ENCODE measurements around the gene PVALEF.

The PVALEF gene

DNA sequence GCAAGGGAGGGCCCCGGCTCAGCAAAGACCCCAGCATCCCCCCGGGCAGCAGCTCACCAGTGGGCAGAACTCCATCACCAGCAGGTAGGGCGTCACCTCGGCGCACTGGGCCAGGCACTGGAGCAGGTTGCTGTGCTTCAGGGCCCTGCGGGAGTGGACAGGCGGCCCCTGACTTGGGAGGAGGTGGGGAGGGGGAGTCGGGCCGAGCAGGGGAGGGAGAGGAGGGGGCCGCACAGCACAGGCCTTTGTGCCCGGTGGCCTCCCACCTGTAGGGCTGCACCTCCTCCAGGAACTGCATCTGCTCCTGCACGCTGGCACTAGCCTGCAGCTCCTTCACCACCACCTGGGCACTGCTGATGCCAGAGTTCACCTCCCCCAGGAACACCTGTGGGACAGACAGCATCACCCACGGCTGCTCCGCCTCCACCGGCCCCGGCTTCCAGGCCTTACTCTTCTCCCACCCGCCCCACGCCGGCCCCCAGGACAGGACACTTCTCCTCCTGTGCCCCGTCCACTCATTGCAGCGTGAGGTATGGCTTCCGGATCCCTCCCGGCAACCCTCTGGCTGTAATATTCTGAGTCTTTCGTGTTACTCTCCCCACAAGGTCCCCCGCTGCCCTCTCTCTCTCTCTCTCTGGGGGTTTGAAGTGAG lies 37.7 kb upstream of the PVALEF start:
- no peak for DNase-seq (ENCODE audit: low read depth)
- no peak overlapping the region for H3K4me3 ChIP-seq (ENCODE audit: low read depth, low read length)

DNA sequence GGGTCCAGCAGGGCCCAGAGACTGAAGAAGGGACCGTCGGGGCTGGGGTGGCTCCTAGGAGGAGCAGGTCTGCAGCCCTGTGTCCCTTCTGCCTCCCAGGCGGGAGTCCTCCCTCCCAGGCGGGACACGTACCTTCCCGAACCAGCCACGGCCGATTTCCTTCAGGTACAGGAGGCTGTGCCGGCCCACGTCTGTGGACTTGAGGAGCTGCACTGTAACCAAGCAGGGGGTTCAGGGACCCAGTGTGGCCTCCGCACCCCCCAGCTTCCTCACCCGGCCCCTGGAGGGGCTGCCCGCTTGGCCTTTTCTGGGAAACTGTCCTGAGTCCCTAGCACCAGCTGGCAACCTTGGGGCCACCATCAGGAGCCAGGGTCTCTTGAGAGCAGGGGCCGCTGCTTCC lies 37.0 kb upstream of the PVALEF start:
- no peak for DNase-seq (ENCODE audit: low read depth)
- no peak overlapping the region for H3K4me3 ChIP-seq (ENCODE audit: low read depth, low read length)

- no peak for DNase-seq (ENCODE audit: low read depth)
- H3K4me3 ChIP-seq (ENCODE audit: low read depth, low read length) = no peak overlapping the region
Measured at GRCh38 chr17:81128774-81129173, 36.5 kb upstream of the PVALEF start.

- no peak overlapping the region for H3K4me3 ChIP-seq (ENCODE audit: low read depth, low read length)
- no peak for DNase-seq (ENCODE audit: low read depth)
Measured at GRCh38 chr17:81129289-81129688, 36.0 kb upstream of the PVALEF start.

DNA sequence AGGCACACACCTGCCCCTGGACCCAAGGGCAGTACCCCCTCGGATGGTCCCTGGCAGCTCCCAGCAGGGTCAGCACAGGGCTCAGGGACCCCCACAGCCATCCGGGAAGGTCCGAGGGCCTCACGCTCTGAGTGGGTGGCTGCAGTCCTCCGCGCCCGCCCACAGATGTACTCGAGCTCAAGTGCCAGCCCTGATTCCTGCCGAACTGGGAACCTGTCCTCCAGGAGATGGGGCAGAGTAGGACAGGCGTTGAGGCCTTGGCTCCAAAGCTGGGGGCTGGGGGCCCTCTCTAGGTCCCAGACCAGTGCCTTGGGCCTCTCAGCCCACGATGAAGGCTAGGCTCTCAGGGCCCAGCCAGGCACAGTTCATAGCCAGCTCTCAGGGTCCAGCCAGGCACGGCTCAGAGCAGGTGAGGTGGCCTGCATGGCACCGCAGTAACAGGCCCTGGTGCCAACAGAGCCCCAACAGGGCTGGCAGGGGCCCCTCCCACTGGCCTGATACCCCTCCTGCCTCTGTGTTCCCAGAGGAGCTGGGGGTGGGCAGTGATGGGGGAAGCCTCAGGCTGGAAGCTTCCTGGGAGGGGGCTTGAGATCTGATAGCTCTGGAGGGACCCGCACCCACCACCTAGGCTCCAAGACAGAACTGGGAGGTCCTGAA lies 35.5 kb upstream of the PVALEF start:
- no peak for DNase-seq (ENCODE audit: low read depth)
- no peak overlapping the region for H3K4me3 ChIP-seq (ENCODE audit: low read depth, low read length)

DNA sequence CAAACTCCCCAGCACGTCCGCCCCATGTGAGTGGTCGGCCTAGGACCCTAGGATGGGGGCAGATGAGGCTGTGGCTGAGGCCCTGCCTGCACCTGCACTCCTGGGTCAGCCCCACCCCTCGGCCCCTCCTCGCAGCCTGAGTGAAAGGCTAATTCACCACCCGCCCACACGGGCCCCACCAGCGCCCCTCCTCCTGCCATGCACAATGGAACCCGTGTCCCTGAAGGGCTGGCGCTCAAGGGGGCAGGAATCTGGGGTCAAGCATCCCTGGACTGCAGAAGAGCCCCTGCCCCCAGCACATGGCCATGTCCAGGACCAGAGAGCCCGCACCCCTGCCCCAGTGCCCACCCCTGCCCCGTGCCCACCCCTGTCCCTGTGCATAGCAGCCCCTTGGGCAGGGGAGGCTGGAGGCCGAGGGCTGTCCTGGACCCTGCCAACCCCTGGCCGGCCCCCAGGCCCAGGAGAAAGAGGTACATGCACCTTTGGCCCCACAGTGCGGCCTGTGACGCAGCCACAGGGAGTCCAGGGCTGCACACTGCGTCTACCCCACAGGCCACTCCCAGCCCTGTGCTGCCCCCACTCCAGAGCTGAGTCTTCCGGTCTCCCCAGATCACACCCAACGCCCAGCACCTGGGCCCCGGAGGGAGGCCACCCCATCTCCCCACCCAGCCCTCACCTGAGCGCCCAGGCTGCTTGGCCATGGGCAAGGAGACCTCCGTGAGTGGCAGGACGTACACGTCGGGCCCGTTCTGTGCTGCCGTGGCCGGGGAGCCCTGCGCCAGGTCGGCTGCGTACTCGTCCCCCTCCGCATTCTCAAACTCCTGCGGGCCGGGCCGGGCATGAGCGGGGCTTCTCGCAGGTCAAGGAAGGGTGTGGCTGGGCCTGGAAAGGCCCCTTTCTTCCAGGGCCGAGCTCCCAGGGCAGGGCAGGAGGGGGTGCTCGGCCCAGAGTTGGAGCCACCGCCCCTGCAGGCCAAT lies 34.6 kb upstream of the PVALEF start:
- no peak overlapping the region for H3K4me3 ChIP-seq (ENCODE audit: low read depth, low read length)
- DNase-seq (ENCODE audit: low read depth) = no peak

DNA sequence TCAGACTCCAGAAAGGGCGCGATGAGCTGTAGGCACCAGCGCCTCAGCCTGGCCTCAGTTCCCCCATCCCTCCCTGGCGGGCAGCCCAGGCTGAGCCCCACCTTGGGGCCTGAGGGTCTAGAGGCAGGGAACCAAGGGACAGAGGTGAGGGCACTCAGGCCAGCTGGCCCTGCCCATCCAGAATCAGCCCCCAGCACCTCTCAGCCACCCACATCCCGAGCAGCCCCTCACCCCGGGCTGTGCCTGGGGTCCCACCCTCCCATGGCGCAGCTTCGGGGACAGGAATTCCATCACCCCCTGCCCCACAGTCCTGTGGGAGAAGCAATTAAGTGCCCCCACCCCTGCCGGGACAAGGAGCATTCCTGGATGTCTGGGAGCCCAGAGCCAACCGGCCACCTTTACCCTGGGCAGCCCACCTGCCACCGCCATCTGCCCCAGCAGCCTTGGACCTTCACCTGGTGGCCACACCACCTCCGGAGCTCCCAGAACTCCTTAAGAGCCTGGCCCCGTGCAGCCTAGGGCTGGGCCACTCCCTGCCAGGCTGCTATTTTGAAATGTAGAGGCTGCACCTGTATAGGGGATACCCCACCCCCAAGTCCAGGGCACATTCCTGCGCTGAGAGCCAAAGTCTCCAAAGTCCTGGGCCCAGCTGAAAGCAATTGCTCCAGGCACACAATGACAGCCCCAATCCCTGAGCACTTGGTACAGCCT lies 33.7 kb upstream of the PVALEF start:
- no peak overlapping the region for H3K4me3 ChIP-seq (ENCODE audit: low read depth, low read length)
- DNase-seq (ENCODE audit: low read depth) = no peak

DNA sequence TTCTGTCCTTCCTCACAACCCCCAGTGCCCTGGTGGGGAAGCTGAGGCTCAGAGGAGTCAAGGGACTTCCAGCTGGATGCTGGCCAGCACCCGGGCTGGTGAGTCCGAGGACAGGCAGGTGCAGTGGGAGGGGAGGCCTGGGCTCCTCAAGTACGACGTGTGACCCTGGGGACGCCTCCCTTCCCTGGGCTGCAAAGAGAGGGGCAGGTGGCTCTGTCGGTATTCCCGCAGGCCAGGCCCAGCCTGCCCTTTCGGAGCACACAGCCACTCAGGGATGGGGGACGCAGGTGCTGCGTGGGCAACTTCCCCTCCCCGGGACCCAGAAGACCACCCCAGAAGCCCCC lies 33.1 kb upstream of the PVALEF start:
- DNase-seq (ENCODE audit: low read depth) = no peak
- no peak overlapping the region for H3K4me3 ChIP-seq (ENCODE audit: low read depth, low read length)

DNA sequence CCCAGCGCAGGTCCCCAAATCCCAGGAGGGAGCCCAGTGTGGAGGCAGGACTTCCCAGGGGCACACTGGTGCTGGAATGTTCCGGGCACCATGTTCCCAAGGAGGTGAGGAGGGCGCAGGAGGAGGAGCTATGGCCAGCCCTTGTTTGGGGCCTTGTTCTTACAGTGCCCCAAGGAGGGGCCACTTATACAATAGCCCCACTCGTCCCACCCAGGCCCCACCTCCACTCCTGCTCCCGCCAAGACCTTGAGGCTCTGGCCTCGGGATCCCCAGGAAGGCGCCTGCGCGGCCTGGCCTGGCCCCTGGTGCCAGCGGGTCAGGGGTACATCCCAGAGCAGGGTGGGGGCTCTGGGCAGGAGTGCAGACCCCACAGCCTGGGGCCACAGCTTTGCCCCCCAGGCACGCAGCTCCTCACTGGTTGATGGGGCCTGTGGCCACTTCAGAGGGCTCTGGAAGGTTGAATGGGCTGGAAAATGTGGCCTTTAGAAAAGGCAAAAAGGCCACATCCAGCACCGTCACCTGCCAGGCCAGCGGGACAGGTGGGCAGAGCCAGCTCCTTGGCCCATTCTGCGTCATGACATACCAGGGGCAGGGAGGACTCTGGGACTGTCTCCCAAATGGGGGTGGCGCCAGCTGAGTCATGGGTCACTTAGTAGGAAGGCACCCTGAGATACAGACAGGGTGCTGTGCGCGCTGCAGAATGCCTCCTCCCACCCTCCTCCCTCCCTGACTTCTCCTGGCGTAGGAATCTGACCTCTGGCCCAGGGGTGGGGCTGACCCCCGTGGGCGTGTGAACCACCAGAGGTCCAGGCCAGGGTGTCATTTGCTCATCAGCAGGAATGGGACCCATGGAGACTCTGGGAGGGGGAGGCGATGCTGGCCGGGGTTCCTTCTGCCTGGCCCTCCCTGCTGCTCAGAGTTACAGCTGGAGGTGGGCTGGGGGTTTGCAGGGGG lies 32.3 kb upstream of the PVALEF start:
- no peak for DNase-seq (ENCODE audit: low read depth)
- H3K4me3 ChIP-seq (ENCODE audit: low read depth, low read length) = no peak overlapping the region

GRCh38 chr17:81134064-81134781 lies 31.1 kb upstream of the PVALEF start:
- DNase-seq (ENCODE audit: low read depth) = no peak
- no peak overlapping the region for H3K4me3 ChIP-seq (ENCODE audit: low read depth, low read length)

GRCh38 chr17:81135505-81136278 lies 29.6 kb upstream of the PVALEF start:
- no peak for DNase-seq (ENCODE audit: low read depth)
- no peak overlapping the region for H3K4me3 ChIP-seq (ENCODE audit: low read depth, low read length)

- DNase-seq (ENCODE audit: low read depth) = no peak
- no peak overlapping the region for H3K4me3 ChIP-seq (ENCODE audit: low read depth, low read length)
Measured at GRCh38 chr17:81136366-81136765, 28.9 kb upstream of the PVALEF start.

- no peak for DNase-seq (ENCODE audit: low read depth)
- no peak overlapping the region for H3K4me3 ChIP-seq (ENCODE audit: low read depth, low read length)
Measured at GRCh38 chr17:81137248-81137647, 28.1 kb upstream of the PVALEF start.

DNA sequence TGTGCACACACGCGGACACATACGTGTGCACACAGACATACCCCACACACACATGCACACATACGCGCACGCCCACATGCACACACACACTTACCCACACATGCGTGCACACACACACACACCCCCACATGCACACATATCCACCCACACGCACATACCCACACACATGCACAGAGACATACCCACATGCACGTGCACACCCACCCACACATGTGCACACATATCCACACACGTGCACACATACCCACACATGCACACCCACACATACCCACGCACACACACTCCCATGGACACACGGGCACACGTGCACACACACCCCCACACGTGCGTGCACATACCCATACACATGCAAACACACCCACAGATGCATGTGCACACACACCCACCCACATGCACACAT lies 27.2 kb upstream of the PVALEF start:
- DNase-seq (ENCODE audit: low read depth) = no peak
- no peak overlapping the region for H3K4me3 ChIP-seq (ENCODE audit: low read depth, low read length)

GRCh38 chr17:81138500-81138899 lies 26.8 kb upstream of the PVALEF start:
- no peak overlapping the region for H3K4me3 ChIP-seq (ENCODE audit: low read depth, low read length)
- DNase-seq (ENCODE audit: low read depth) = no peak

DNA sequence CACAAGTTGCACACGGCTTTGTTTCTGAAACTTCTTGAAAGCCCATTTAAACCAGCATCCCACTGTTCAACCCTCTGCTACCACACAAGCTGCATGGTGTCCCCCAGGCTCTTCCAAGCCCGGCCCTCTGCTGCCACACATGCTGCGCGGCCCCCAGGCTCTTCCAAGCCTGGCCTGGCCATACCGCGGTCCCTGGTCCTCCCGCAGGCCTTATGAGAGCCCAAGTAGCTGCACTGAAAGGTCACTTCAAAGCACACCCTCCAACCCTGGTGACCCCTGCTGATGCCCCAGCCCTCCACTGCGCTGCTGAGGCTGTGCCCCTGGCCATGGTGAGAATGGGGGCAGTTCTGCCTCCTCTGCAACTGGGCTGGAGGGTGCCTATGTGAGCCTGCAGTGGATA lies 25.9 kb upstream of the PVALEF start:
- H3K4me3 ChIP-seq (ENCODE audit: low read depth, low read length) = no peak overlapping the region
- DNase-seq (ENCODE audit: low read depth) = no peak

GRCh38 chr17:81140018-81140417 lies 25.3 kb upstream of the PVALEF start:
- H3K4me3 ChIP-seq (ENCODE audit: low read depth, low read length) = no peak overlapping the region
- DNase-seq (ENCODE audit: low read depth) = no peak

DNA sequence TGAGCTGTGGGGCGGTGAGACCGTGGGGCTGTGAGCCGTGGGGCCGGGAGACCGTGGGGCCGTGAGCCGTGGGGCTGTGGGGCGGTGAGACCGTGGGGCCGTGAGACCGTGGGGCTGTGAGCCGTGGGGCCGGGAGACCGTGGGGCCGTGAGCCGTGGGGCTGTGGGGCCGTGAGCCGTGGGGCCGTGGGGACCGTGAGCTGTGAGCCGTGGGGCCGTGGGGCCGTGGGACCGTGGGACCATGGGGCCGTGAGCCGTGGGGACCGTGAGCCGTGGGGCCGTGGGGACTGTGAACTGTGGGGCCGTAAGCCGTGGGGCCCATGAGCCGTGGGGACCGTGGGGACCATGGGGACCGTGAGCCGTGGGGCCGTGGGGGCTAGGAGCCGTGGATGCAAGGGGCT lies 24.6 kb upstream of the PVALEF start:
- no peak overlapping the region for H3K4me3 ChIP-seq (ENCODE audit: low read depth, low read length)
- no peak for DNase-seq (ENCODE audit: low read depth)
